ENCODE measurements around the gene MKS1.

MKS1 gene

DNA sequence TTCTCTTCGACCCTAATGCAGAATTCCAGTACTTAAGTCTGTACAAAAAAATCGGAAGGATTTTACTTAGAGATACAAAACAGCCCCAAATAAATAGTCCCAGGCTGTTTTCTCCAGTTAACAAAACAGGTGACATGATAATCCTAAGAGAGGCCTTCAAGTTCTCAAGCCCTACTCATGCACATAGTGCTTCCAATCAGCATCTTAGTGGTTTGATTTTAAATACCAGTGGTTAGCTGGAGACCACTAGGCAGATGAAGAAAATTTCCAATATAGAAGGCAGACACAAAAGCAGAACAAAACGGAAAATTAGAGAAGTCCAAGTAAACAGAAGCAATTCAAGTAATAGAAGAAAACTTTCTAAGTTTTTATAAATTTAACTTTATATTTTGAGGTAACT is 57.5 kb downstream of the MKS1 start:
- no peak for DNase-seq (ENCODE audit: low spot score)

DNA sequence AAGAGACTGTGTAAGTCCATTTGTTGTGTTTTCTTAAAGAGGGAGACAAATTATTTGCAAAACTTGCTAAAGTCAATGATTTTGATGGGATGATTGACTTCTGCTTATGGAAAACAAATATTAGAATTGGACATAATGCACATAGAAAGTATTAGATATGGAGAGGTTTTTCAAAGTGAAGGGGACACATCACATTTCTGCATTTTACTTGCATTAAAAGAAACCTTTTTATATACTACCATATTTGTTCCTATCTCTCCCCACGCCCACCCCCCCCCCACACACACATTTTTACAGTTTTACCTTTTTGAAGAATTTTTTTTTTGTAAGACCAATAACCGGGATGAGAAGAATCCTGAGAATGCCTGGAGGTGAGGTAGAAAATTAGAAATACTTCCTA is 60.9 kb downstream of the MKS1 start:
- no peak for DNase-seq (ENCODE audit: low spot score)

DNA sequence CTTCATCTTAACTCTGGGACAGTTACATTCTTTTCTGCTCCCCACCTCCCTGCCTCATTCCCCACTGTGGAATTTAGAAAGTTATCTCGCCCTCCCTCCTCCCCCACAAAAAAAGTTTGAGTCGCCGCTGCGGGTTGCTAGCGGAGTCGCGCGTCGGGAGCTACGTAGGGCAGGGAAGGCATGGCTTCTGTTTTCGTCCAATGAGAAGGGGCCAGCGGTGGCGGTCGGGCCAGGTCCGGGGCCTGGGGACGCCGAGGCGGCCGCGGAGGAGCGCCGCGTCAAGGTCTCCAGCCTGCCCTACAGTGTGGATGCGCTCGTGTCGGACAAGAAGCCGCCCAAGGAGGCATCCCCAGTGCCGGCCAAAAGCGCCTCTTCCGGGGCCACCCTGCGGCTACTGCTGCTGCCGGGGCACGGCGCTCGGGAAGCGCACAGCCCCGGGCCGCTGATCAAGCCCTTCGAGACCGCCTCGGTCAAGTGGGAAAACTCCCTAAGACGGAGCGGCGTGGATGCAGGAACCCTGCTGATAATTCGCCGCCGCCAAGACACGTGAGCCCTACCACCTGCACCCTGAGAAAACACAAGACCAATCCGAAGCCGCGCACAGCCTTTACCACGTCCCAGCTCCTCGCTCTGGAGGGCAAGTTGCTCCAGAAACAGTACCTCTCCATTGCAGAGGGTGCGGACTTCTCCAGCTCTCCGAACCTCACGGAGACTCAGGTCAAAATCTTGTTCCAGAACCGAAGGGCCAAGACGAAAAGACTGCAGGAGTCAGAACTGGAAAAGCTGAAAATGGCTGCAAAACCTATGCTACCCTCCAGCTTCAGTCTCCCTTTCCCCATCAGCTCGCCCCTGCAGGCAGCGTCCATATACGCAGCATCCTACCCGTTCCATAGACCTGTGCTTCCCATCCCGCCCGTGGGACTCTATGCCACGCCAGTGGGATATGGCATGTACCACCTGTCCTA is 61.9 kb downstream of the MKS1 start:
- DNase-seq (ENCODE audit: low spot score): peak; percentile 50
